MG63 (cell line): ENCODE results near the gene MNX1. TPM values are rescaled to one million over a fixed set of nuclear protein-coding genes. Genes with fewer than 3 reads are reported as not detected.

ENCODE experiments used
- DNase-seq: peaks from one replicate; pipeline ENCODE4 v3.0.0-alpha.2; 2020
- H3K27me3 ChIP-seq: fragments of 250-450 bp; sonication (Bioruptor Pico); 2 replicates; pipeline ENCODE4 v1.5.1; 2020; ENCODE audit warnings: mild to moderate bottlenecking, moderate library complexity
- H3K36me3 ChIP-seq: fragments of 250-450 bp; sonication (Bioruptor Pico); 2 replicates; pipeline ENCODE4 v1.5.1; 2020; ENCODE audit warnings: mild to moderate bottlenecking, moderate library complexity
- H3K4me3 ChIP-seq: fragments of 250-450 bp; sonication (Bioruptor Pico); 2 replicates; pipeline ENCODE4 v1.5.1; 2020; ENCODE audit warnings: mild to moderate bottlenecking, moderate library complexity
- H3K9me3 ChIP-seq: fragments of 250-450 bp; sonication (Bioruptor Pico); 2 replicates; pipeline ENCODE4 v1.5.1; 2020; ENCODE audit warnings: mild to moderate bottlenecking, moderate library complexity
- total RNA-seq: library from RNA; depleted of rRNA; stranded (reverse); fragments of >200 nt; shearing (Covaris generic); gene quantifications from 2 replicates; pipeline ENCODE4 v1.2.3, GENCODE V29; 2014; ENCODE audit warnings: low replicate concordance; rRNA removed

The MNX1 gene
- total RNA-seq, 1 experiment from 2014 or later: not detected

- no peak overlapping the region for H3K4me3 ChIP-seq
- DNase-seq: no peak
- peaks cover 14% of the 10 kb centered on the region for H3K36me3 ChIP-seq
- H3K9me3 ChIP-seq: no peaks in the 10 kb centered on the region
- no peaks in the 10 kb centered on the region for H3K27me3 ChIP-seq
Measured at GRCh38 chr7:156969972-156970420, 40.5 kb downstream of the MNX1 start.

- no peaks in the 10 kb centered on the region for H3K27me3 ChIP-seq
- peaks cover 20% of the 10 kb centered on the region for H3K36me3 ChIP-seq
- H3K9me3 ChIP-seq: no peaks in the 10 kb centered on the region
- H3K4me3 ChIP-seq: no peak overlapping the region
- no peak for DNase-seq
Measured at GRCh38 chr7:156968183-156968582, 42.3 kb downstream of the MNX1 start.

GRCh38 chr7:156966387-156966786 is 44.1 kb downstream of the MNX1 start:
- H3K27me3 ChIP-seq: no peaks in the 10 kb centered on the region
- DNase-seq: no peak
- H3K9me3 ChIP-seq: no peaks in the 10 kb centered on the region
- no peak overlapping the region for H3K4me3 ChIP-seq
- H3K36me3 ChIP-seq: peaks cover 22% of the 10 kb centered on the region

- H3K4me3 ChIP-seq: no peak overlapping the region
- H3K27me3 ChIP-seq: no peaks in the 10 kb centered on the region
- H3K9me3 ChIP-seq: no peaks in the 10 kb centered on the region
- no peak for DNase-seq
- peaks cover 22% of the 10 kb centered on the region for H3K36me3 ChIP-seq
Measured at GRCh38 chr7:156964971-156965370, 45.5 kb downstream of the MNX1 start.

GRCh38 chr7:156963472-156963871 is 47.0 kb downstream of the MNX1 start:
- DNase-seq: no peak
- Histone ChIP-seq H3K4me3 (no peak overlapping the region), H3K36me3 (peaks cover 19% of the 10 kb centered on the region), H3K9me3 (no peaks in the 10 kb centered on the region), H3K27me3 (no peaks in the 10 kb centered on the region)

GRCh38 chr7:156962897-156963296 is 47.6 kb downstream of the MNX1 start:
- Histone ChIP-seq H3K36me3 (peaks cover 19% of the 10 kb centered on the region), H3K9me3 (no peaks in the 10 kb centered on the region), H3K4me3 (no peak overlapping the region), H3K27me3 (no peaks in the 10 kb centered on the region)
- DNase-seq: no peak

GRCh38 chr7:156962145-156962544 is 48.3 kb downstream of the MNX1 start:
- H3K4me3 ChIP-seq: no peak overlapping the region
- DNase-seq: no peak
- H3K36me3 ChIP-seq: peaks cover 19% of the 10 kb centered on the region
- H3K27me3 ChIP-seq: no peaks in the 10 kb centered on the region
- no peaks in the 10 kb centered on the region for H3K9me3 ChIP-seq

GRCh38 chr7:156956727-156957126 is 53.7 kb downstream of the MNX1 start:
- Histone ChIP-seq H3K4me3 (no peak overlapping the region), H3K9me3 (no peaks in the 10 kb centered on the region), H3K27me3 (no peaks in the 10 kb centered on the region), H3K36me3 (peaks cover 44% of the 10 kb centered on the region)
- DNase-seq: no peak

GRCh38 chr7:156954941-156955340 is 55.5 kb downstream of the MNX1 start:
- DNase-seq: no peak
- Histone ChIP-seq H3K27me3 (no peaks in the 10 kb centered on the region), H3K9me3 (no peaks in the 10 kb centered on the region), H3K36me3 (peaks cover 38% of the 10 kb centered on the region), H3K4me3 (no peak overlapping the region)

Other genes starting within 250 kb of the MNX1 start
- 23.8 and 60.9 TPM in 2 replicates for gene LMBR1, start 117.5 kb downstream of the MNX1 start, total RNA-seq
- gene NOM1, start 61.0 kb downstream of the MNX1 start, total RNA-seq: 1.9 and 5.6 TPM in 2 replicates
- gene UBE3C, start 128.3 kb upstream of the MNX1 start, total RNA-seq: 66.8 and 74.6 TPM in 2 replicates